ENCODE results near the gene ARMS2.

ARMS2 gene

GRCh38 chr10:122494173-122494820 lies 39.8 kb downstream of the ARMS2 start:
- no peak for DNase-seq (ENCODE audit: low read depth)

- no peak for DNase-seq (ENCODE audit: low read depth)
Measured at GRCh38 chr10:122494833-122495232, 40.4 kb downstream of the ARMS2 start.

GRCh38 chr10:122495406-122496340 lies 41.2 kb downstream of the ARMS2 start:
- DNase-seq (ENCODE audit: low read depth) = no peak

GRCh38 chr10:122497241-122497640 lies 42.8 kb downstream of the ARMS2 start:
- DNase-seq (ENCODE audit: low read depth) = no peak

DNA sequence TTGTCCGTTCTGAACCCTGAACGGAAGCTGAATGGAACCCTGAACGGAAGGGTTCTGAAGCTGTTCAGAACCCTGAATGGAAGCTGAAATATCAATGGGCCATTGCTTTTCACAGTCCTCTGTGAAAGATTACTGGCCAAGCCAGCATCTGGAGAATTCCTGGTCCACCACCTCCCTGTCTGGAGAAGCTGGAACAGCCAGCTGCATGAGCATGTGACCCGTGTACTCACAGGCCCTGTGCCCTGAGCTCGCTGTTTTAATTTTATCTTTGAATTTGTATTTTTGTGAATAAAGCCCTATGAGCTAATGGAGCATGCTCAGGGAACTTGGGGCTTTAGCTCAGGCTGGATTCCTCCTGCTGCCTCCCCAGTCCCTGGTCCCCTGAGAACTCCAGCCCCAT lies 44.1 kb downstream of the ARMS2 start:
- DNase-seq (ENCODE audit: low read depth) = no peak

GRCh38 chr10:122499012-122499411 lies 44.6 kb downstream of the ARMS2 start:
- no peak for DNase-seq (ENCODE audit: low read depth)

DNA sequence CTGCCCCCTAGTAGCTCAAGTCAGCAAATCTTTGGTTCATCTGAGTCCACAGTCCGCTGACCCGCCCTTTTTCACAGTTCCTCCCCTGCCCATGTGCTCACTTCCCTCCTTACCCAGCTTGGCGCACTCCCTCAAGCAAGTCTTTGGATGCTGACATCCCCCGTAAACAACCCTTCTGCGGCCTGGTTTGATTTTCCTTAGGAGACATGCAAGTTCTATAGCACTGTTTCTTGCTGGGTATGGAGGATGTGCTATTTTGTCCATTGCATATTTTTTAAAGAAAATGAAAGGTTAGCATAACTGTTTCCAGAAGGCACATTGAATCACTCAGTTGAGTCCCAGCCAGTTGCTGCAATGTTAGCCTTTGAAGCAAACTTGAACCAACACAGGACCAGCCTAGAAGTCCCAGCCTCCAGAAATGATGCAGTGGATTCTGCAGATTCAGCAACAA lies 45.1 kb downstream of the ARMS2 start:
- no peak for DNase-seq (ENCODE audit: low read depth)

DNA sequence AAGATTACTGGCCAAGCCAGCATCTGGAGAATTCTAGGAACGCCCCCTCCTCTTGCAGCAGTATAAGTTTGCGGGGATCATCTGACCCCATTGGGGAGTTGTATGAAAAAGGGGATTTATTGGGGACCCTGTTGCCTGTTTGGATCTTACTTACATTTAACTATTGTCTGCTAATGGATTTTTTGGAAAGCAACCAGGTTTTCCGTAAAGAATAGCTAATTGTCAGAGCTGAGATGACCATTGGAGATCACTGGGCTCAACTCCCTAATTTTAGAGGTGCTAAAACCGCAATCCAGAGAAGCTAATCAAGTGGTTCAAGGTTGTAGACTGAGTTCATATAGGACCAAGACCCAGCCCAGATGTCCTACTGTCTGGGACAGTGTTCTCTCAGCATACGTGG lies 45.7 kb downstream of the ARMS2 start:
- DNase-seq (ENCODE audit: low read depth) = no peak

GRCh38 chr10:122500726-122501125 lies 46.3 kb downstream of the ARMS2 start:
- DNase-seq (ENCODE audit: low read depth) = no peak

GRCh38 chr10:122503012-122503411 lies 48.6 kb downstream of the ARMS2 start:
- DNase-seq (ENCODE audit: low read depth) = no peak

- DNase-seq (ENCODE audit: low read depth) = no peak
Measured at GRCh38 chr10:122503886-122504609, 49.6 kb downstream of the ARMS2 start.

- no peak for DNase-seq (ENCODE audit: low read depth)
Measured at GRCh38 chr10:122504610-122504950, 50.1 kb downstream of the ARMS2 start.

DNA sequence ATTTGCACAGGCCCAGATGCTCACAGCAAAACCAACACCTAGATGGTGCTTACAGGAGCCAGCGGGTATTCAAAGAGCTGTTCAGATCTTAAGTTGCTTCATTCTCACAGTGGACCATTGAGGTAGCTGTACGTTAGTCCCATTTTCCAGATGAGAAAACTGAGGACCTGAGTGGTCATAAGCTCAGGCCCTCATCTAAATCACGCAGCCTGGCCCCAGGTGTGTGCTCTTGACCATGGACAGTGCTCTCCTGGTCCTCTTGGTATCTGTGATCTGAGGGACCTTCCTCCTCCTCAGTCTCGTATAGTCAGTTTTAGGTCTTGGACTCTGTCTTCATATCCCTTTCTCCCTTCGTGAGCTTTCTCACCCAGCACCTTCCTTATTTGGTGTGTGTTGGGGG lies 50.6 kb downstream of the ARMS2 start:
- no peak for DNase-seq (ENCODE audit: low read depth)

- no peak for DNase-seq (ENCODE audit: low read depth)
Measured at GRCh38 chr10:122505885-122506645, 51.6 kb downstream of the ARMS2 start.
